Large intestine (tissue), 3 donors: Measurements from ENCODE around the gene KCNA1. TPM values are rescaled to one million over a fixed set of nuclear protein-coding genes. Genes with fewer than 3 reads are reported as not detected.
A peak's percentile ranks its signal among the peaks of the same experiment; 100 is the strongest.
"Not testable (repeated sequence)": the region's sequence is repeated elsewhere in the genome, so short reads cannot be mapped to it uniquely, and the experiment has no call there.

ENCODE experiments used
- DNase-seq, 2 donors: peaks; one replicate each; pipeline versions ENCODE4 v3.0.0 to v3.0.0-alpha.2; 2013
- H3K27ac ChIP-seq: one replicate; pipeline ENCODE4 v1.5.1; 2013; ENCODE audit warnings: low read length
- H3K27me3 ChIP-seq: 2 replicates; pipeline ENCODE4 v1.6.1; 2013; ENCODE audit warnings: low read length; ENCODE audit not compliant: control insufficient read depth, insufficient read depth
- H3K36me3 ChIP-seq: 2 replicates; pipeline ENCODE4 v1.6.1; 2013; ENCODE audit warnings: low read length; ENCODE audit not compliant: control insufficient read depth, insufficient read depth
- H3K4me1 ChIP-seq: one replicate; pipeline ENCODE4 v1.6.1; 2013; ENCODE audit warnings: low read length; ENCODE audit not compliant: control insufficient read depth, insufficient read depth
- H3K4me3 ChIP-seq: one replicate; pipeline ENCODE4 v1.5.1; 2013; ENCODE audit warnings: low read length
- H3K9me3 ChIP-seq: one replicate; pipeline ENCODE4 v1.6.1; 2013; ENCODE audit warnings: mild to moderate bottlenecking, low read depth, low read length, moderate library complexity; ENCODE audit not compliant: control insufficient read depth
- WGBS: methylation state at CpG from one replicate; pipeline ENCODE4 v1.1.5; 2013; ENCODE audit warnings: low lambda C conversion rate; ENCODE audit not compliant: insufficient coverage; 5-methylcytosine and 5-hydroxymethylcytosine counted together
- polyA plus RNA-seq: library from polyadenylated mRNA; unstranded; fragments of 120-200 nt; gene quantifications from one replicate; pipeline ENCODE4 v1.2.1, GENCODE V29; 2013

Gene KCNA1
- polyA plus RNA-seq, 1 donor = 1.3 TPM

DNA sequence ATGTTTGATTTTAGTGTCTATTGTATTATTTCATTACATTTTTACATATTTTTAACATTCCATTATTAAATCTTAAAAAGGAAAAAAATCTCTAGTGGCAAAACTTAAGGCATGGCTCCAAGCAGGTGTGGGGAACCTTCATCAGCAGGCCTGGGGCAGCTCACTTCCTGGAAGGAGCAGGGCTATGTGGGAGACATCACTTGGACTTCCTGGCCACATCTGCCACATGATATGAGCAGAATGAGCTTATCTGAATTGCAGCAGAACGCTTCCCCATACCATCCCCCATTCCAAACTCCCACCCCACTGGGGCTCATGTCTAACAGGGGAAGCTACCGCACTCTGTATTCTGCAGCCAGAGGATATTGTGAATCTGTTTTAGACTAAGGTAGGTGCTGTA is 35.0 kb upstream of the KCNA1 start:
- no peak for DNase-seq
- WGBS = no CpG with 5 or more reads among the region's 2 CpGs
- Histone ChIP-seq H3K27me3 (peaks cover 4% of the 10 kb centered on the region), H3K9me3 (peaks cover 2% of the 10 kb centered on the region), H3K4me1 (no peaks in the 10 kb centered on the region), H3K4me3 (no peak overlapping the region), H3K36me3 (no peaks in the 10 kb centered on the region), H3K27ac (no peak overlapping the region)

DNA sequence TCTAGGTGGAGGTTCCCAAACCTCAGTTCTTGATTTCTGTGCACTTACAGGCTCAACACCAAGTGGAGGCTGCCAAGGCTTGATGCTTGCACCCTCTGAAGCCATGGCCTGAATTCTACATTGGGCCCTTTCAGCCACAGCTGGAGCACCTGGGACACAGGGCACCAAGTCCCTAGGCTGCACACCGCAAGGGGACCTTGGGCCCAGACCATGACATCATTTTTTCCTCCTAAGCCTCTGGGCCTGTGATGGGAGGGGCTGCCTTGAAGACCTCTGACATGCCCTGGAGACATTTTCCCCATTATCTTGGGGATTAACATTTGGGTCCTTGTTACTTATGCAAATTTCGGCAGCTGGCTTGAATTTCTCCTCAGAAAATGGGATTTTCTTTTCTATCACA is 30.2 kb upstream of the KCNA1 start:
- 100% methylated on average over 1 of the region's 2 CpGs for WGBS
- H3K4me1 ChIP-seq, H3K27ac ChIP-seq, H3K4me3 ChIP-seq, DNase-seq, H3K9me3 ChIP-seq, H3K27me3 ChIP-seq, H3K36me3 ChIP-seq: not testable (repeated sequence)

- no peak overlapping the region for H3K27ac ChIP-seq
- H3K36me3 ChIP-seq = no peaks in the 10 kb centered on the region
- 100% methylated on average over 4 of the region's 20 CpGs for WGBS
- peaks cover 2% of the 10 kb centered on the region for H3K9me3 ChIP-seq
- peaks cover 7% of the 10 kb centered on the region for H3K27me3 ChIP-seq
- no peak for DNase-seq
- no peak overlapping the region for H3K4me3 ChIP-seq
- H3K4me1 ChIP-seq = no peaks in the 10 kb centered on the region
Measured at GRCh38 chr12:4881266-4882064, 28.2 kb upstream of the KCNA1 start.

- Histone ChIP-seq H3K27me3 (peaks cover 28% of the 10 kb centered on the region), H3K4me1 (no peaks in the 10 kb centered on the region), H3K9me3 (no peaks in the 10 kb centered on the region), H3K4me3 (no peak overlapping the region), H3K36me3 (no peaks in the 10 kb centered on the region), H3K27ac (no peak overlapping the region)
- DNase-seq = no peak
- WGBS = no CpG with 5 or more reads among the region's 5 CpGs
Measured at GRCh38 chr12:4891866-4892265, 17.8 kb upstream of the KCNA1 start.

GRCh38 chr12:4892418-4892817 is 17.3 kb upstream of the KCNA1 start:
- peak in 1 of 2 donors; percentile 7 for DNase-seq
- 100% methylated on average over 1 of the region's 1 CpG for WGBS
- no peak overlapping the region for H3K4me3 ChIP-seq

GRCh38 chr12:4894019-4894418 is 15.7 kb upstream of the KCNA1 start:
- no peak overlapping the region for H3K4me3 ChIP-seq
- no peaks in the 10 kb centered on the region for H3K4me1 ChIP-seq
- H3K27ac ChIP-seq = no peak overlapping the region
- peaks cover 27% of the 10 kb centered on the region for H3K27me3 ChIP-seq
- no CpG with 5 or more reads among the region's 9 CpGs for WGBS
- DNase-seq = no peak
- H3K36me3 ChIP-seq = no peaks in the 10 kb centered on the region
- H3K9me3 ChIP-seq = no peaks in the 10 kb centered on the region

More at GRCh38 chr12:4892418-4892817, 17.3 kb upstream of the KCNA1 start:
- no peak overlapping the region for H3K27ac ChIP-seq
- peaks cover 30% of the 10 kb centered on the region for H3K27me3 ChIP-seq
- no peaks in the 10 kb centered on the region for H3K4me1 ChIP-seq
- no peaks in the 10 kb centered on the region for H3K36me3 ChIP-seq
- H3K9me3 ChIP-seq = no peaks in the 10 kb centered on the region

DNA sequence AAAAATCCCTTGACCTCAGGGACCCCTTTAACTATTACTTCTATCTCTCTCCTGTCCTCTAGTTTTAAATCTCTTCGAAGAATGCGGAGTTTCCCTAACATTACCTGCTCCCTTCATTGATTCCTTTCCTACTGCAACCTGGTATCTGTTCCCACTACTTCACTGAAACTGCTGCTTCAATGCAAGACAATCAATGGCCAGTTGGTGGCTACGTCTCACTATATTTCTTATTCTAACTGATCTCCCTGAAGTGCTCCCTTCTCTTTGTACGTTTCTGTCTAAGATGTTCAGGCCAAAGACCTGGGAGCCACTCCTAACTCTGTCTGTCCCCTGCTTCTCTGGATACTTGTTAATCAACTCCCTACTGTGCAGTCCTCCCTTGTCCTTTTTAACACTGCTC is 10.3 kb upstream of the KCNA1 start:
- no peaks in the 10 kb centered on the region for H3K4me1 ChIP-seq
- no peak for DNase-seq
- 63% methylated on average over 3 of the region's 4 CpGs for WGBS
- no peak overlapping the region for H3K27ac ChIP-seq
- no peaks in the 10 kb centered on the region for H3K9me3 ChIP-seq
- no peak overlapping the region for H3K4me3 ChIP-seq
- H3K27me3 ChIP-seq = peaks cover 26% of the 10 kb centered on the region
- no peaks in the 10 kb centered on the region for H3K36me3 ChIP-seq

DNA sequence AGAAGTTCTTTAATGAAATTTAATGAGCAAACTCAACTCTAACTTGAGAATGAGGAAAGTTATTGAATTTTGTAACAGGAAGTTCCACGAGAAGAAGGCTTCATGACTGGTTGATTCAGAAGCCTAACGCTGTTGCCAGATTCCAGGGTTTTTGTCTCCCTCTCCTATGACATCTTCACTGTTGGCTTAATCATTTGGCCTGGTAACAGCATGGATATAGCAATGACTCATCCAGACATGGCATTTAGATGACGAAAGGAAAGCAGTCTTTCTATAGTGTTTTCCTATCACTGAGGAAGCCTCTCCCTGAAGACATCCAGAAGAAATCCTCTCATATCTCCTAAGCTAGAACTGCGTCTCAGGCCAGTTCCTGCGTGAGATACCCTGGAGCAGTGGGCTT is 9.4 kb upstream of the KCNA1 start:
- DNase-seq = no peak
- 80% methylated on average over 1 of the region's 5 CpGs for WGBS
- no peaks in the 10 kb centered on the region for H3K9me3 ChIP-seq
- H3K36me3 ChIP-seq = no peaks in the 10 kb centered on the region
- H3K27me3 ChIP-seq = peaks cover 27% of the 10 kb centered on the region
- no peak overlapping the region for H3K4me3 ChIP-seq
- no peak overlapping the region for H3K27ac ChIP-seq
- no peaks in the 10 kb centered on the region for H3K4me1 ChIP-seq

DNA sequence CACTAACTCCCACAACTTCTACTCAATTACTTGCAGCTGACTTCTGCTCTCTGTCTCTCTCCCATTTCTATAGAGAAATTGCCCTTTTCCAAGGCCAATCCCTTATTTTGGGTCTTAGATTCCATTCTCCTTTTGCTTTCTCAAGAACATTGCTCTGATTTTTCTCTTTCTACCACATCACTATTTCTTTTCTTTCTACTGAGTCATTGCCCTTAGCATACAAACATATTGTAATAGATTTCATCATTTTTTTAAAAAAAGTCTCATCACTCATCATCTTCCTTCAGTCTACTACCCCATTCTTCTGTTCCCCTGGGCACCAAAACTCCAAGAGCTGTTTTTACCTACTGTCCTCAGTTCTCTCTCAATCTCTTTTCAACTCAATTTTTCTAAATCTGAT is 4.4 kb upstream of the KCNA1 start:
- Histone ChIP-seq H3K36me3 (no peaks in the 10 kb centered on the region), H3K9me3 (peaks cover 2% of the 10 kb centered on the region), H3K27ac (no peak overlapping the region), H3K4me3 (no peak overlapping the region), H3K27me3 (peaks cover 60% of the 10 kb centered on the region), H3K4me1 (peaks cover 9% of the 10 kb centered on the region)
- no peak for DNase-seq

GRCh38 chr12:4908684-4909409 is 858 bp upstream of the KCNA1 start:
- DNase-seq = peak in 1 of 2 donors; percentile 5
- peaks cover 81% of the 10 kb centered on the region for H3K27me3 ChIP-seq
- no CpG with 5 or more reads among the region's 31 CpGs for WGBS
- H3K4me3 ChIP-seq = peak overlapping the region; percentile 13
- H3K27ac ChIP-seq = no peak overlapping the region
- peaks cover 12% of the 10 kb centered on the region for H3K4me1 ChIP-seq
- H3K9me3 ChIP-seq = peaks cover 12% of the 10 kb centered on the region
- no peaks in the 10 kb centered on the region for H3K36me3 ChIP-seq

- peaks cover 83% of the 10 kb centered on the region for H3K27me3 ChIP-seq
- no CpG with 5 or more reads among the region's 24 CpGs for WGBS
- H3K36me3 ChIP-seq = no peaks in the 10 kb centered on the region
- H3K27ac ChIP-seq = no peak overlapping the region
- H3K4me3 ChIP-seq = peak overlapping the region; percentile 13
- H3K9me3 ChIP-seq = peaks cover 12% of the 10 kb centered on the region
- DNase-seq = peak in 1 of 2 donors; percentile 8
- peaks cover 12% of the 10 kb centered on the region for H3K4me1 ChIP-seq
Measured at GRCh38 chr12:4909410-4909733, 333 bp upstream of the KCNA1 start.
